Neuronal stem cell (in vitro differentiated cells): ENCODE results near the gene ANAPC4. TPM values are rescaled to one million over a fixed set of nuclear protein-coding genes. Genes with fewer than 3 reads are reported as not detected.
"Not testable (repeated sequence)": the region's sequence is repeated elsewhere in the genome, so short reads cannot be mapped to it uniquely, and the experiment has no call there.

Experiments
- DNase-seq: peaks from one replicate; pipeline ENCODE4 v3.0.0-alpha.2; 2013; ENCODE audit warnings: low spot score
- H2AFZ ChIP-seq: one replicate; pipeline ENCODE4 v1.6.1; 2013; ENCODE audit warnings: mild to moderate bottlenecking, low read length, inconsistent platforms
- H2AK5ac ChIP-seq: 2 replicates; pipeline ENCODE4 v1.6.1; 2013; ENCODE audit warnings: low read depth, mild to moderate bottlenecking, inconsistent platforms, low read length, moderate library complexity, mixed read lengths
- H2BK120ac ChIP-seq: 2 replicates; pipeline ENCODE4 v1.6.1; 2013; ENCODE audit warnings: low read depth, mild to moderate bottlenecking, inconsistent platforms, low read length, moderate library complexity, mixed read lengths
- H2BK12ac ChIP-seq: one replicate; pipeline ENCODE4 v1.6.1; 2013; ENCODE audit warnings: low read length, inconsistent platforms
- H2BK15ac ChIP-seq: 2 replicates; pipeline ENCODE4 v1.6.1; 2013; ENCODE audit warnings: mild to moderate bottlenecking, low read length, inconsistent platforms, mixed read lengths
- H2BK5ac ChIP-seq: one replicate; pipeline ENCODE4 v1.6.1; 2013; ENCODE audit warnings: inconsistent platforms, mild to moderate bottlenecking, low read length, moderate library complexity
- H3K14ac ChIP-seq: one replicate; pipeline ENCODE4 v1.6.1; 2013; ENCODE audit warnings: low read length, inconsistent platforms
- H3K18ac ChIP-seq: 2 replicates; pipeline ENCODE4 v1.6.1; 2013; ENCODE audit warnings: low read length, inconsistent platforms
- H3K23ac ChIP-seq: 2 replicates; pipeline ENCODE4 v1.6.1; 2013; ENCODE audit warnings: low read depth, mild to moderate bottlenecking, mixed read lengths, low read length, inconsistent platforms; ENCODE audit not compliant: poor library complexity
- H3K27ac ChIP-seq: replicated peaks from 3 replicates; pipeline ENCODE4 v1.5.1; 2013; ENCODE audit warnings: low read length, inconsistent platforms
- H3K27me3 ChIP-seq, 3 experiments: 2 replicates each; pipeline ENCODE4 v1.6.1; 2013; ENCODE audit warnings: low read length in 3 of 3, mild to moderate bottlenecking in 2 of 3, inconsistent platforms in 1 of 3, low read depth in 1 of 3, mixed read lengths in 1 of 3, moderate library complexity in 1 of 3; ENCODE audit not compliant: control insufficient read depth in 3 of 3, insufficient read depth in 3 of 3
- H3K36me3 ChIP-seq, 2 donors: replicated peaks in 1 of 2; 2 replicates each; pipeline ENCODE4 v1.6.1; 2013; ENCODE audit warnings: low read length in 2 of 2; ENCODE audit not compliant: control insufficient read depth in 2 of 2, insufficient read depth in 2 of 2
- H3K4ac ChIP-seq: 2 replicates; pipeline ENCODE4 v1.6.1; 2013; ENCODE audit warnings: inconsistent platforms, mild to moderate bottlenecking, low read length, moderate library complexity
- H3K4me1 ChIP-seq, 2 donors: 1 replicate in 1 of 2; 2 replicates in 1 of 2; pipeline ENCODE4 v1.6.1; 2013; ENCODE audit warnings: low read length in 2 of 2, low read depth in 1 of 2; ENCODE audit not compliant: control insufficient read depth in 2 of 2, insufficient read depth in 1 of 2
- H3K4me2 ChIP-seq: one replicate; pipeline ENCODE4 v1.6.1; 2013; ENCODE audit warnings: mild to moderate bottlenecking, low read length, inconsistent platforms; ENCODE audit not compliant: insufficient read depth, poor library complexity, severe bottlenecking
- H3K4me3 ChIP-seq, 2 donors: 2 replicates each; pipeline ENCODE4 v1.5.1; 2013; ENCODE audit warnings: low read length in 2 of 2, mild to moderate bottlenecking in 2 of 2, inconsistent platforms in 1 of 2, moderate library complexity in 1 of 2
- H3K79me1 ChIP-seq: one replicate; pipeline ENCODE4 v1.6.1; 2013; ENCODE audit warnings: low read depth, mild to moderate bottlenecking, inconsistent platforms, low read length, moderate library complexity
- H3K9ac ChIP-seq: one replicate; pipeline ENCODE4 v1.6.1; 2013; ENCODE audit warnings: mild to moderate bottlenecking, low read depth, low read length, inconsistent platforms; ENCODE audit not compliant: poor library complexity
- H3K9me3 ChIP-seq, 2 donors: replicated peaks in 1 of 2; 2 replicates each; pipeline versions ENCODE3 to v1.6.1; 2013; ENCODE audit warnings: low read length in 2 of 2, mild to moderate bottlenecking in 2 of 2, inconsistent platforms in 1 of 2, low read depth in 1 of 2, mixed read lengths in 1 of 2, moderate library complexity in 1 of 2; ENCODE audit not compliant: control insufficient read depth in 2 of 2, insufficient read depth in 1 of 2
- H4K8ac ChIP-seq: one replicate; pipeline ENCODE4 v1.6.1; 2013; ENCODE audit warnings: low read depth, mild to moderate bottlenecking, inconsistent platforms, low read length, moderate library complexity
- H4K91ac ChIP-seq: one replicate; pipeline ENCODE4 v1.6.1; 2013; ENCODE audit warnings: low read length, low read depth, mild to moderate bottlenecking, inconsistent platforms; ENCODE audit not compliant: poor library complexity
- WGBS, 2 donors: extraction: QIAGEN DNeasy Blood & Tissue Kit; methylation state at CpG; one replicate each; pipeline ENCODE4 v1.1.7; 2013; ENCODE audit warnings: missing lambda C conversion rate in 2 of 2, mixed read lengths in 1 of 2; ENCODE audit not compliant: insufficient read length in 2 of 2, insufficient replicate concordance in 1 of 2; ENCODE audit errors: extremely low coverage in 2 of 2; 5-methylcytosine and 5-hydroxymethylcytosine counted together
- polyA plus RNA-seq, 2 experiments: library from polyadenylated mRNA; stranded (reverse); fragments of 200-250 nt; gene quantifications; one replicate each; pipeline ENCODE4 v1.2.3, GENCODE V29; 2013

The ANAPC4 gene, protein sequence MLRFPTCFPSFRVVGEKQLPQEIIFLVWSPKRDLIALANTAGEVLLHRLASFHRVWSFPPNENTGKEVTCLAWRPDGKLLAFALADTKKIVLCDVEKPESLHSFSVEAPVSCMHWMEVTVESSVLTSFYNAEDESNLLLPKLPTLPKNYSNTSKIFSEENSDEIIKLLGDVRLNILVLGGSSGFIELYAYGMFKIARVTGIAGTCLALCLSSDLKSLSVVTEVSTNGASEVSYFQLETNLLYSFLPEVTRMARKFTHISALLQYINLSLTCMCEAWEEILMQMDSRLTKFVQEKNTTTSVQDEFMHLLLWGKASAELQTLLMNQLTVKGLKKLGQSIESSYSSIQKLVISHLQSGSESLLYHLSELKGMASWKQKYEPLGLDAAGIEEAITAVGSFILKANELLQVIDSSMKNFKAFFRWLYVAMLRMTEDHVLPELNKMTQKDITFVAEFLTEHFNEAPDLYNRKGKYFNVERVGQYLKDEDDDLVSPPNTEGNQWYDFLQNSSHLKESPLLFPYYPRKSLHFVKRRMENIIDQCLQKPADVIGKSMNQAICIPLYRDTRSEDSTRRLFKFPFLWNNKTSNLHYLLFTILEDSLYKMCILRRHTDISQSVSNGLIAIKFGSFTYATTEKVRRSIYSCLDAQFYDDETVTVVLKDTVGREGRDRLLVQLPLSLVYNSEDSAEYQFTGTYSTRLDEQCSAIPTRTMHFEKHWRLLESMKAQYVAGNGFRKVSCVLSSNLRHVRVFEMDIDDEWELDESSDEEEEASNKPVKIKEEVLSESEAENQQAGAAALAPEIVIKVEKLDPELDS
- 18.9 TPM for polyA plus RNA-seq (2013, experiment 1 of 2)
- 19.4 TPM for polyA plus RNA-seq (2013, experiment 2 of 2)

DNA sequence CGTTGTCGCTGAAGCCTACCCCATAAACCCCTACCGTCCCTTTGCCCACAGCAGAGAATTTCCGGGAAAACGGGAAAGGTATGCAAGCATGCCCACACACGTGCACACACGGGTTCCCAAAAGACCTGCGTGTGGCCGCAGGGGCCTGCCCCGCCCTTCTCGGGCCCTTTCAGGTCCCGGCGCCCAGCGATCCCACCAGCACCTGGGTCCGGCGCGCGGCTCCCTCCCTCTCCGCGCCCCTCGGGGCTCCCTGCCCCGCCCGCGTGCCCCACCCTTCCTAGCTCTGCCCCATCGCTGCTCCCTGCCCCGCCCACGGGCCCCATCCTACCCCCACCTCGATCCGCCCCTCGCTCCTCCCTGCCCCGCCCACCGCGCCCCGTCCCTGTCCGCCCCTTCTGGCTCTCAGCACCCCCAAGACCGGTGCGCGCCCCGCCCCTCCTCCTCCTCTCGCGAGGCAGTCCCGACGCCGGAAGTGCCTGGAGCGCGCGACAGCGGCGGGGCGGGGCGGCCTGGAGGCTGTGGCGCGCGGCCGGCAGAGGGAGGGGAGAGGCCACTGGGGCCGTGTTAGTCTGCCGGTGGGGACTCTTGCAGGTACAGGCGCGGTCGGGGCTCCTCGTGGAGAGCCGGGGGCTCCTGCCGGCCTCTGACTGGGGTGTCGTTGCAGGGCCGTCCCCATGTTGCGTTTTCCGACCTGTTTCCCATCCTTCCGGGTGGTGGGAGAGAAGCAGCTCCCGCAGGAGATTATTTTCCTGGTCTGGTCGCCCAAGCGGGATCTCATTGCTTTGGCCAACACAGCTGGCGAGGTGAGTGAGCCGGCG, at the start of gene ANAPC4:
Gene ANAPC4 (plus strand): TSS at position 510 of the 818 bp plus-strand sequence. CDS start 165 bp downstream, at position 675.
- H4K91ac ChIP-seq, result no peak within 1 kb of the TSS
- H3K9ac ChIP-seq, result peak within 1 kb of the TSS; percentile 81
- H3K9me3 ChIP-seq, result no peaks in the 10 kb centered on the region
- peak within 1 kb of the TSS; percentile 86 for H3K23ac ChIP-seq
- H3K36me3 ChIP-seq, result peaks cover 3 to 34% of the 10 kb centered on the region in 2 donors
- H3K18ac ChIP-seq, result peak within 1 kb of the TSS; percentile 94
- no peak within 1 kb of the TSS for H2BK5ac ChIP-seq
- no peak within 1 kb of the TSS for H2AK5ac ChIP-seq
- peaks cover 3% of the 10 kb centered on the region for H3K79me1 ChIP-seq
- no peak within 1 kb of the TSS for H3K27ac ChIP-seq
- no peak within 1 kb of the TSS for H3K4ac ChIP-seq
- peak within 1 kb of the TSS; percentile 73 to 91 for H3K4me3 ChIP-seq
- H2AFZ ChIP-seq, result peak within 1 kb of the TSS; percentile 98
- DNase-seq, result peak; percentile 83
- H3K4me2 ChIP-seq, result peak within 1 kb of the TSS; percentile 75
- no peak within 1 kb of the TSS for H2BK15ac ChIP-seq
- peaks cover 0 to 11% of the 10 kb centered on the region in 2 donors for H3K4me1 ChIP-seq
- H4K8ac ChIP-seq, result no peak within 1 kb of the TSS
- no peak within 1 kb of the TSS for H2BK12ac ChIP-seq
- no peak within 1 kb of the TSS for H2BK120ac ChIP-seq
- no peak within 1 kb of the TSS for H3K14ac ChIP-seq
- no peaks in the 10 kb centered on the region for H3K27me3 ChIP-seq
- no CpG with 5 or more reads among the region's 74 CpGs for WGBS, 2 donors

DNA sequence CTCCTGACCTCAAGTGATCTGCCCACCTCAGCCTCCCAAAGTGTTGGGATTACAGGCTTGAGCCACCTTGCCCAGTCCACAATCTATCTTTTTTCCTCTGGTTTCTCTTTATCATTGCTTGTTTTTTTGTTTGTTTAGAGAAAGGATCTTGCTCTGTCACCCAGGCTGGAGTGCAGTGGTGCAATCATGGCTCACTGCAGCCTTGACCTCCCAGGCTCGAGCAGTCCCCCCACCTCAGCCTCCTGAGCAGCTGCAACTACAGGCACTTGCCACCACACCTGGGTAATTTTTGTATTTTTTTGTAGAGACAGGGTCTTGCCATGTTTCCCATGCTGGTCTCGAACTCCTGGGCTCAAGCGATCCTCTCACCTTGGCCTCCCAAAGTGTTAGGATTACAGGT, 48.6 kb upstream of the ANAPC4 start:
- H2AFZ ChIP-seq, H2BK120ac ChIP-seq, H3K14ac ChIP-seq, DNase-seq, H2BK5ac ChIP-seq, H3K23ac ChIP-seq, H2BK12ac ChIP-seq, H3K27ac ChIP-seq, H3K4me2 ChIP-seq, H3K18ac ChIP-seq, H3K4me3 ChIP-seq, H4K8ac ChIP-seq, H3K36me3 ChIP-seq, H2AK5ac ChIP-seq, H2BK15ac ChIP-seq, H4K91ac ChIP-seq, H3K4me1 ChIP-seq, H3K79me1 ChIP-seq, H3K9me3 ChIP-seq, H3K4ac ChIP-seq, H3K27me3 ChIP-seq, H3K9ac ChIP-seq: not testable (repeated sequence)
- no CpG with 5 or more reads among the region's 3 CpGs for WGBS, 2 donors

DNA sequence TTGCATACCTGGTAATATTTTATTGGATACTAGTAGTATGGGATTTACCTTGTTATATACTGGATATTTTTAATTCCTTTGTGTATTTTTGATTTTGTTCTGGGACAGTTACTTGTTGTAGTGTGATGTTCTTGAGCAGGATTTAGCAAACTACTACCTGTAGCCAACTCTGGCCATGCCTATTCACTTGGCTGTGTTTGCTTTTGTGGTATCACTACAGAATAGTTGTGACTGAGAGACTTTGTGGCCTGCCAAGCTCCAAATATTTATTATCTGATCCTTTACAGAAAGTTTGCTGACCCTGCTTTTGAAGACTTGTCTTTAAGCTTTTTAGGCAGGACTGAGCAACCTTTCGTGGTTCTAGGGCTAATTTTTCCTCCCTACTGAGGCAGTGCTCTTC, 46.7 kb upstream of the ANAPC4 start:
- Histone ChIP-seq H3K4me1 (no peaks in the 10 kb centered on the region), H3K27me3 (no peaks in the 10 kb centered on the region), H3K9me3 (no peaks in the 10 kb centered on the region), H3K4me2 (no peak overlapping the region), H3K4me3 (no peak overlapping the region), H2BK120ac (no peak overlapping the region), H3K36me3 (peaks cover 0 to 14% of the 10 kb centered on the region in 2 donors), H2BK12ac (no peak overlapping the region), H3K27ac (no peak overlapping the region), H3K14ac (no peak overlapping the region), H2AK5ac (no peak overlapping the region), H3K4ac (no peak overlapping the region), H2BK15ac (no peak overlapping the region), H3K18ac (no peak overlapping the region), H4K8ac (no peak overlapping the region), H3K23ac (no peak overlapping the region), H3K9ac (no peak overlapping the region), H2BK5ac (no peak overlapping the region), H3K79me1 (peaks cover 2% of the 10 kb centered on the region), H4K91ac (no peak overlapping the region), H2AFZ (no peak overlapping the region)
- no CpG with 5 or more reads among the region's 1 CpG for WGBS, 2 donors
- DNase-seq, result no peak
